Adrenal gland (tissue), 5 donors: ENCODE measurements around the gene ADK.

ENCODE experiments used
- CTCF ChIP-seq, 6 experiments: fragments of 450-650 bp in 4 of 6; fragments of 200-600 bp in 2 of 6; sonication (generic) in 1 of 6; IDR thresholded peaks; 1 replicate in 5 of 6; 2 replicates in 1 of 6; pipeline versions ENCODE4 v1.5.1 to v1.8.0; 2016 to 2021; ENCODE audit warnings: antibody characterized with exemption in 6 of 6, mild to moderate bottlenecking in 2 of 6, moderate library complexity in 1 of 6
- POLR2A ChIP-seq, 2 donors: fragments of 450-650 bp; IDR thresholded peaks; one replicate each; pipeline ENCODE4 v1.6.1; 2017; ENCODE audit warnings: antibody characterized with exemption in 2 of 2, mild to moderate bottlenecking in 2 of 2, moderate library complexity in 1 of 2
- donor health status: DM: no; HTN: no; CAD: no.

GRCh38 chr10:74310652-74311257, 159.7 kb downstream of the ADK start:
- TF ChIP-seq CTCF (IDR thresholded peaks at IDR 0.05) = no peak
- no peak for TF ChIP-seq POLR2A (IDR thresholded peaks at IDR 0.05)
